Endometrial microvascular endothelial cells (primary cell): ENCODE results near the gene MMP28. TPM values are rescaled to one million over a fixed set of nuclear protein-coding genes. Genes with fewer than 3 reads are reported as not detected.

ENCODE experiments used
- in situ Hi-C: cut with HindIII; loops from 2 replicates; pipeline ENCODE4 v1.10.0; 2017; ENCODE audit warnings: low sequenced_read_pairs, low pct_unique_long_range_greater_than_20kb; ENCODE audit errors: inconsistent ontology term
- total RNA-seq: library from RNA; depleted of rRNA; stranded (reverse); fragments of >200 nt; gene quantifications from one replicate; pipeline ENCODE4 v1.2.3, GENCODE V29; 2015; ENCODE audit errors: inconsistent ontology term

MMP28 gene
- total RNA-seq, 1 donor from 2014 or later = 0.19 TPM

DNA sequence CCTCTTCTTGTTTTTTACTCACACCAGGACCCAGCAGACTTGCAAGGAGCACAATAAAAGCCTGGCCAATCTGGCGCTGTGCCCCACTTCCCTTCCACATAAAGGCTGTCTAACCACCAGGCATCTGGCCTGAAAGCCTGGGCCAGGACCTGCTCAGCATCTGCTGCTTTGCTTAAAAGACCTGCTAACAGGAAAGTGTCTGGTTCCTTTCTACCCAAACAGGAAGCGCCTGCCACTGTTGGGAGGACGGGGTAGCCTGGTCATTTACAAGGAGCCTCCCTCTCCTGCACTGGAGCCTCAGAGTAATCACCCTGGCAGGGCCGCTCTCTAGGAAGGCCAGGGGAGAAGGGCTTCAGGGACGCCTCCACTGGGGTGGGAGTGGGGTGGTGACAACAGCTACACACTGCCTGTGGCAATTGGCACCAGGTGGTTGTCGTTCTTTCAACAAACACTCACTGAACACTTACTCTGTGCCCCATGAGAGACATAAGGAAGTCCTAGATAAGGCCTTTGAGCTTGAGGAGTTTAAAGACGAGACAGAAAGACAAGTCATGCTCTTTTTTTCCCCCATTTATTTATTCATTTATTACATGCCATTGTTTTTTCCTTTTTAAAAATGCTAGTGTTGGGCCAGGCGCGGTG lies 6.3 kb upstream of the MMP28 start:
- in situ Hi-C loops = no loop called here

DNA sequence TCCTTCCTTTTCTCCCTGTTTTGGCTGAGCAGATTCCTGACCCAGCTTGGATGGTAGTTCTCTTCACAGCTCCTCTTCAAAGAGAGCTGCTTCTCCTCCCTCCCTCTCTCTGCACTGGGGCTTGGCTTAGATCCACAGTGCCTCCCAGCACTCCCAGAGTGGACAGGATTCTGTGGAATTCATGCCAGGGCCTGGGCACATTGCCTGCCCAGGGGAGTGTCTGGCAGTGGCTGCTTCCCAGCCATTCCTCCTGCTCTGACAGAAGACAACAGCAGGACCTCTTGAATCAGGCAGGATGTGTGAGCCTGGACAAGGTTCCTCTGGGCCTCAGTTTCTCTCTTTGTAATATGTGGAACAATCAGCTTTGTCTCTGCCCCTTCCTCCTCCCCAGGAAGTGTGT lies 4.5 kb upstream of the MMP28 start:
- in situ Hi-C loops = no loop called here

DNA sequence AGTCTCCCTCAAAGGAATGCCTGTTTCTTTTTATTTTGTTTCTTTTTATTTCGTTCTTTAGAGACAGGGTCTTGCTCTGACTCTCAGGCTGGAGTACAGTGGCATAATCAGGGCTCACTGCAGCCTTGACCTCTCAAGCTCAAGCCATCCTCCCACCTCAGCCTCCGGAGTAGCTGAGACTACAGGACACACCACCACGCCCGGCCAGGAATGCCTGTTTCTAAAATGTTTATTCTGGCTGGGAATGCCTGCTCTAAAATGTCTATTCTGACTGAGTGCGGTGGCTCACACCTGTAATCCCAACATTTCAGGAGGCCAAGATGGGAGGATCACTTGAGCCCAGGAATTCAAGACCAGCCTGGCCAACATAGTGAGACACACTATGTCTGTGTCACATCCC lies 2.5 kb upstream of the MMP28 start:
- in situ Hi-C loops = no loop called here

DNA sequence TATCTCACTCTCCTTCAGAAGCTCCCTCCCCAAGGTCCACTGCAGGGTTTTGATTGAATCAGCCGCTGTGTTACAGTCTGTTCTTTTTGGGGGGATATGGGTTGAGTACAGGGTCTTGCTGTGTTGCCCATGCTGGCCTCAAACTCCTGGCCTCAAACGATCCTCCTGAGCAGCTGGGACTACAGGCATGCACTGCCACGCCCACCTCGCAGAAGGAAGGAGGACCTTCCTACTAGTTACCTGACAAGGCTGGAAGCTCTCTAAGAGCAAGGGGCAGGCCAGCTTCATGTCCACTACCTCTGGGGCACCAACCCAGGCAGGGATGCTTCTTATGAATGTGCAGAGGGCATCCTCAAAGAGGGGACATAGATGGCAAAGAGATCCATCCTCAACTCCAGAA lies 1.9 kb upstream of the MMP28 start:
- in situ Hi-C loops = no loop called here

DNA sequence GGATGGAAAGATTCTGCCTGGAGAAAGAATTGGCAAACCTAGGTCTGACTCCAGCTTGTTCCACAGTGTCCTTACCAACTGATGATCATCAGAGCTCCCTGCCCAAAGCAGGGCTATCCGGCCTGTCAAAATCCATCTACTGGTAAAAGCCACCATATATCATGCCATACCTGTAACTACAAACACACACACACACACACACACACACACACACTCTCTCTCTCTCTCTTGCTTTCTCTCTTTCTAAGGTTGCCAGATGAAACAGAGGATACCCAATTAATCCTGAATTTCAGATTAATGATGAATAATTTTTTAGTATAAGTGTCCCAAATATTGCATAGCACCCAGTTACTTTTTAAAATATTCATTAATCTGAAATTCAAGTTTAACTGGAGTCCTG lies 1.5 kb upstream of the MMP28 start:
- in situ Hi-C loops = no loop called here

DNA sequence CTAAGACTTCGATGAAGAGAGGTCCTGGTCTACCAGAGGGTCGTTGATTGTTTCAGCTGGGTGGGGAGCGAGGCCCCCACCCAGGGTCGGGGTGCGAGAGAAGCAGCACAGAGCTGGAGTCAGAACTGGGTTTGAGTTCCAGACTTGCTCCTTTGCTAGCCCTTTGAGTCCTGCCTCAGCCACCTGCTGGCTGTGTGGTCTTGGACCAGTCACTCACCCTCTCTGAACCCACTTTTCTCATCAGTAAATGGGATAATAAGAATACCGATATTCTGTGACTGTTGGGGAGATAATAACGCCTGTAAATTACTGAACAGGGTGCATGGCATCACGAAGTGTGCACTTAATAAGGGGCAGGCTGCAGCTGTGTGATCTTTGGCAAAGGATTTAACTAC lies 427 bp upstream of the MMP28 start:
- in situ Hi-C loops = no loop called here

DNA sequence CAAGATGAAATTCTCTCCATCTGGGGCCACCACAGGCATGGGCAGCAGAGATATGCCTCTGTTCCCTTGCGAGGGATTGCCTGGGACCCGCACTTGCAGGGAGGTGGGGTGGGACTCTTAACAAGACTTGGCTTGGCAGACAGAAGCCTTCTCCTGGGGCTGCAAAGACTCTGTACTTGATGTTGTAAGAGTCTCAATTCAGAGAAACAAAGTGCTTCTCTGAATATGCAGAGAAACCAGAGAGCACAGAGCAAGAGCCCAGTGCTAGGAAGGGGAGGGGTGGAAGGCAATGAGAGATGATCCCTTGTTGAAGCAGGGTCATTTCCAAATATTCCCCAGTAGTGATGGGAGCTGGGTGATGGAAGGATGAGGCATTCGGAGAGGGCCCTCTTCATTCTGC lies 2.2 kb downstream of the MMP28 start:
- in situ Hi-C loops = no loop called here

DNA sequence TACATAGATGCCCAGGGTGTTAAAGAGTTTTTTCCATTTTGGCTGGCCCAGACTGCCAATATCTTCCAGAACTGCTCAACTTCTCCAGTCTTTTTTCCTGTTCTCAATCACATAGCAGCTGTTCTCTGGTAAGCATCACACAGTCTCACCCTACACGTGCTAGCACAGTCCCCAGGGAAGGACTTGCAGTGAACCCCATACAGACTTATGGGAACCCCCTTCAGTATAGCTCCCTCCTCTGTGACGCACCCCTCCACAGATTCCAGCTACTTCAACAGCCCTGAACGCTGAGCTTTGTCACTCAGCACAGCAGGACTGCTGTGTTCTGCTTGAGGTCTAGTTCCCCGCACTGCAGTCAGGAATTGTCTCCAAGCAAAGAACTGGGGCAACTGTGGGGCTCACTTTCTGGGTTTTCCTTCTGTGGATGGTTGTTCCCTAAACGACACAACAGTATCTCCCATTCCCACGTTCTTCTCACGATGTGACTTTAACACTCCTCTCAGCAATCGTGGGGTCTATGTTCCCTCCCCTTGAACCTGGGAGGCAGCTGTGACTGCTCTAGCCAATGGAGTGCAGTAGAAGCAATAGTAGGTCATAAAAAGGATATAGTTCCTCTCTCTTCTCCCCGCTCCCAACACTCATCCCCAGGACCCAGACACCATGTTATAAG lies 3.6 kb downstream of the MMP28 start:
- in situ Hi-C loops = no loop called here

DNA sequence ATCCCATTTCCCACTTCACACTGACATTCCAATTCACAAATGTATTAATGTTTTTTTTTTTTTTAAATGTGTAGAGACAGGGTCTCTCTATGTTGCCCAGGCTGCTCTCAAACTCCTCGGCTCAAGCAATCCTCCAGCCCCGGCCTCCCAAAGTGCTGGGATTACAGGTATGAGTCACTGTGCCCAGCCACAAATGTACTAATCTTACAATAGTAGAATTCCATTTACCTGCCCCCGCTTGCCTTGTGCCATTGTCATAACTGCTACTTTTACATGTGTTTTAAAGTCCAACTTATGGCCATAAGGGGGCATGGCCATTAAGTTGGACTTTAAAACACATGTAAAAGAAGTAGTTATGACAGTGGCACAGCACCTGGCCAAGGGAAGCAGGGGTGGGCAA lies 4.6 kb downstream of the MMP28 start:
- in situ Hi-C loops = no loop called here

DNA sequence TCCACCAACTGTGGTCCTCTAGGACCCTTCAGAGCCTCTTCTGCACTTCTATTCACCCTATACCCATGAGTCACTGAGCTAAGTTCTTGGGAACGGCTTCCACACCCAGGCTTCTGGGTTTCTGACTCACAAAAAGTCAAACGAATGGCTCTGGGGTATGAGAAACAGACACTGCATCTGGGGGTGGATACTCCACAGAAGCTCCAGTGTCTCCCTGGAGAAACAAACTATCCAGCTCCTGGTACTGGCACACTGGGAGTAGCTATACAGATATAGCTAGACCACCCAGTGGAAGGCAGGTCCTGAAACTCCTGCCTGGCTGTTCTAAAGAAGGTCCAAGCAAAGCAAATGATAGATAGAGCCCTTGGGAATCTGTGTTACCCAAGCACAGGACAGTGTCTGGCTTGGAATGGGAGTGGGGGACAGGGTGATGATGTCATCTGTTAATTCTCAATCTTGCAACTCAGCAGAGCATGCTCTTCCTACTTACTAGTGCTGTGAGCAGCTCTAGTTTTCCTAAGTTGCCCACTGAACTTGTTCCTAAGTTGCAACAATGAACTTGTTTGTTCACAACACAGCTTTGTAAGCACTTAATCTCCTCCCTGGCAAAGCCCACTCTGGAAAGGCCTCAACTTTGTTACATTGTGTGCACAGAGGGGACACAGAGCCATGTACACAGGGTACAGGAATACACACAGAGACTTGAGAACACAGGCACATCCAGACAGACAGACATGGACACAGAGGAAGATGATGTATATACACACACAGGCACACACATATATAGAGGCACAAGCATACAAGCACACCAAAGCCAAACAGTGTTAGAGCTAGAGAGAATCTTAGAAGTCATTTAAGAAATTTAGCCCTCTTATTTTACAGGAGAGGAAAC lies 6.7 kb downstream of the MMP28 start:
- in situ Hi-C loops = no loop called here

DNA sequence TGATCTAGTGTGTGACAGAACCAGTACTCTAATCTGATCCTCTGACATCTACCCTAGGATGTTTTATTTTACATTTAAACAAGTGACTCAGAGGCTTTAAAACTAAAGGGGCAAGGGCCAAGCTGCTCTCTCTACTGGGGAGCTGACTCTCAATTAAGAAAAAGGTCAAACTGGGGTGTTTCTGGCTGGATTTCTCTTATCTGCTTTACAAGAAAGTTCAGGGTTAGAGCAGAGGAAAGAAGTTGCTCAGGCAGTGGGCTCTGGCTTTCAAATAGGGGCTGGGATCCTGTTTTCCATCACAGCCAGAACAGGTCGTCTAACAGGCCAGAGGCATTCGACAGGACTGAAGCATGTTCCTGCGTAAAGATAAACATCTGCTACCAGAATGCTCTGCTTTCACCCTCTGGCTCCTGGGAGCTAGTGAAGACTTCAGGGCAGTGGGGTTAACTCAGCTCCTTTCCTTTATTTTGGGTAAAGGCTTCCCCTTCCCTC lies 8.5 kb downstream of the MMP28 start:
- in situ Hi-C loops = no loop called here

DNA sequence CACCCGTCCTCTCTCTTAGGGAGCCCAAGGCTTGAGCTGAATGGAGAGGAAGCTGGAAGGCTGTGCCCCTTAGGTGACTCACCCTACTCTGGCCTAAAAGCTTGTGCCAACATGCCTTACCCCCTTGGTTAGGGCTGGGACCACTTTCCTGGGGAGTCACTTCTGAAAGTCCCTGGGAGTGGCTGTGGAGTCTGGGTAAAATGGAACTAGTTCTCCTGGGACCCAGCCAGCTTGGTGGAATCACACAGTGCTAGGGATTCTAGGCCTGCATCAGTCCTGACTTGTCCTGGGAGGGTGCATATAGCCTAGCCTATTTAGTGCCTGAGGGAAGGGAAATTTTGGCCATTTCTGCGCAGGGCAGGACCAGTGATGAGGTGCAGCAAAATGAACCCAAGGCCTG lies 10.5 kb downstream of the MMP28 start:
- in situ Hi-C loops = no loop called here

DNA sequence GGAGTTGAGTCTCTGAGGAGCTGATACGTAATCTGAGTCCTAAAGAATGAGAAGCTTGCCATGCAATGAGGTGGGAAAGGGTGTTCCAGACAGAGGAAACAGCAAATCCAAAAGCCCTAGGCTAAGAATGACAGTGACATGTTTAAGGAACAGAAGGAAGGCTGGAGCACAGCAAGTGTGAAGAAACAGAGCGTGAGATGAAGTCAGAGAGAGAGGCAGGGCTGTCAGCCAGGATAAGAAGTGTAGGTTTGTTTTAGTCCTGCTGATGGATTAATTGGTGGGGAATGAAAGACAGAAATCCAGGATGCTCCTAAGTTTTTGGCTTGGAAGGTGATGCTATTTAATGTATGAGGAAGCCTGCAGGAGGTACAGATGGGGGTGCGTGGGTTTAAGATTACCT lies 14.5 kb downstream of the MMP28 start:
- in situ Hi-C loops = no loop called here

DNA sequence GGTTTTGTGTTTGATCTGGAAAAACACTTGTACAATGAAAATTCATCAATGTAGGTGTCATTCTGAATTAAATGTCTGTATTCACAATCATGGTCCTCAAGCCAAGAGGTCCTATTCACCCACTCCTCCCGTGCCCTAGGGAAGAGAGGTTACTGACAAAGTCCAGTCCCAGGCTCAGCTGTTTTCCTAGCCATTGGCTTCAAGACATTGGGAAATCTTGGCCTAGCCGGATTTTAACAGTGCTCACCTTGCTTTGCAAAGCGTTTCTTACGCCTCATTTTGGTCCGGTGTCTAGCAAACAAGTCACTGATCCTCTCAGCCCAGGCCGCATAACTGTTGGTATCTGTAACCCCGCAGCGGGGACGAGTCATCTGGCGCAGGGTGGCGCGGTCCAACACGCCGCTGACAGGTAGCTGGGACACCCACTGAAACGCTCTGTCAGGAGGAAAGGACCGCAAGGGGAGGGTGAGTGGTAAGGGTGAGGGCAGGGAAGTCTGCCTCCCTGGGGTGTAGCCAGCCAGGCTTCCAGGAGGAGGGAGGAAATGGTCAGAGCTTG lies 16.7 kb downstream of the MMP28 start:
- in situ Hi-C loops = no loop called here

DNA sequence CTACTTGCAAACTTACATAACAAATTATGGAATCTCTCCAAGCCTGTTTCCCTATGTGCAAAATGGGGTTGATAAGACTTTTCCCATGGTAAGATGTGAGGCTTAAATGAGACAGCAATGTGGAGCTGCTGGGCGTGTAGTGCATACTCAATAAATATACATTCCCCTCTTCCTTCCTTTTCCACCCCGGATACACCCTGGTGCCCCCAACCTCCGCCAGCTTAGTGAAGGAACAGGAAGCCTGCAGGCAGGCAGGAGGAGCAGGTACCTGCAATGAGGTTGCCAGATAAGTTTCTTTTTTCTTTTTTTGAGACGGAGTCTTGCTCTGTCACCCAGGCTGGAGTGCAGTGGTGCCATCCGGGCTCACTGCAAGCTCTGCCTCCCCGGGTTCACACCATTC lies 19.9 kb downstream of the MMP28 start:
- in situ Hi-C loops = no loop called here

DNA sequence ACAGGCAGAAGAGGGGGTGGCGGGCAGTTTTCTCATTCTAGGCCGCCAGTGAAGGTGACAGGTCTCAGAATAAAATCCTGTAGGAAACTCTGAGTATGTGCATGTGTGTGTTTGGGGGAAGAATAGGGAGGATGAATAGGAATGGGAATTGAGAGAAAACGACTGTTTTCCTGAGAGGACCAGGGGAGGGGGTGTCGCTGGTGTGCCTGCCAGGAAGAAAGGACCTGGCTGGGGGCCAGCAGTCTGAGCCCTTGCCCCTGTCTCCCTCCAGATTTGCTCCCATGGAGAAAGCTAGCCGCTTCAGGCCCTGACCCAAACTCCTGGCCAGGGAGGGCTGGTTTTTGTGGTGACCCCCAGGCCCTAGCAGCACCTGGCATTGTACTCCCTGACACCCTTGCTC lies 20.4 kb downstream of the MMP28 start:
- in situ Hi-C loops = no loop called here

DNA sequence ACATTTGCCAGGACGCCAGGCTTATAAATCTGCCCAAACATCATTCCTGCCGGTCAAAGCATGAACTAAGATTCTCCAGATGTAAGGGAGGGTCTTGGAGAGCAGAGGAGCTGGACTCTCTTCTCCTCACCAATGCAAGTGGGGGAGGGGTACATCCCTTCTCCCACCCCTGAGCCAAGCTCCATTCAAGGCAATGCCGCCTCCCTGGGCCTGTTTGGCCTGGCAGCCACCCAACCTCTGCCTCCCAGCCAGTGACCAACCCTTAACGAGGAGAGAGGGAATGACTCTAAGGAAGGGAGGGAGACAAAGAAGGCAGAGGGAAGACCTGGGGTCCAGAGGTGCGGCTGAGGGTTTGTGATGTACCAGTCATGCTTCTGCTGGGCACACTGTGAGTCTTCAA lies 20.9 kb downstream of the MMP28 start:
- in situ Hi-C loops = no loop called here

DNA sequence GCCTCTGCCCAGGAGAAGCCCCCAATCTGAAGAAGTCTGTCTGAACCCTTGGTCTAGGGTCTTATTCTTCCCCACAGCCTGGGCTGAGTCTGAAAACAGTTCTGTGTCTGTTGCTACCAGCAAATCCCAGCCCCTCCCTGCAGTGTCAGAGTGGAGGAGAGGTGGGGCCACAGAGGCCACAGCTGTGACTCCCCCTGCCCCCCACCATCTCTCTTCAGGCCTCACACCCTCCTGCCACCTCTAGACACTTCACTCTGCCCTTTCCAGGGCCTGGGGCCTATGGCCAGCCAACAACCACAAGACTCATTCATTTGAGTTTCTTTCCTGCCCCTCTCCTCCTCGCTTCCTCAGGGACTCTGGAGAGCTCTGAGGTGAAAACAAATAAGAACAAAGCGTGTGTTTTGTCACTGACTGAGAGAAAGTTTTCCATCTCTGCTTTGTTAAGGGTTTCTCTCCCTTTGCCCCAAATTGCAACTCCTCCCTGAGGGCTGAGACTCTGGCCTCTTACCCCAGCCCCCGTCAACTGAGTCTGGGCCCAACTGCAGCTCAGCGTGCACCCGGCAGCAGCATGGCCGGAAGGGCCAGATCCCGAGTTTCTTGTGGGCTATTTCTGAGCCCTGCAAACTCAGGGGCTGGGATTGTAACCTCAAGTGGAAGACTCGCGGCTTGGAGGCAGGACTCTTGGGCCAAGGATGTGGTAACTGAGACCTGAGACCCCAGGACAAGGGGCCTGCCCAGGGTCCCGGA lies 21.6 kb downstream of the MMP28 start:
- in situ Hi-C loops = no loop called here

DNA sequence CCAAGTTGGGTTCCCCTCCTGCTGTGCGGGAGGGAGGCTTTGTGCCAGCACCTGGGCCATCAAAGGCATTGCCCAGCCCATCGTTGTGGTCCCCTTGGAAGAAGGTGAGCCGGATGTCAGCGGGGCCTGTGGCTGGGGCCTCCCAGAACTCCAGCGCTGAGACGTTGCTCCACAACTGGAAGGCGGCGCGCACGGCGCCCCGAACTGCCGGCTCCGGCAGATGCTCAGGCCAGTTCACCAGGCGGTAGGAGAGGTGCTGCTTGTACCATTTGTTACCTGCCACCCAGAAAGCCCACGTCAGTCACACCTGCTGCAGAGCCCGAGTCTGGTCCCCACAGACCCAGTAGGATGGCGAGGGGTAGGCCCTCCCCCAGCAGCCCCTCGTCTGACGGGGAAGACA lies 22.3 kb downstream of the MMP28 start:
- in situ Hi-C loops = no loop called here
